H1 (cell line): ENCODE data around the gene MEX3C. TPM values are rescaled to one million over a fixed set of nuclear protein-coding genes. Genes with fewer than 3 reads are reported as not detected.

Source experiments
- CTCF ChIA-PET: fragments of 300-600 bp; sonication (Branson Sonifier 250); formaldehyde crosslinking; loops from one replicate; lab custom pipeline; 2021; ENCODE audit not compliant: partially characterized antibody; lab: Charles Lee
- POLR2A ChIA-PET: fragments of 300-600 bp; sonication (Branson Sonifier 250); formaldehyde crosslinking; loops from one replicate; lab custom pipeline; 2021; ENCODE audit warnings: inconsistent platforms; ENCODE audit not compliant: partially characterized antibody; lab: Charles Lee
- DNase-seq, 2 experiments: peaks; one replicate each; pipeline versions ENCODE4 v3.0.0 to v3.0.0-alpha.2; 2010 to 2022; ENCODE audit warnings: low spot score in 2 of 2, low read depth in 1 of 2, mixed read lengths in 1 of 2
- FAIRE-seq: peaks from 2 replicates; lab custom pipeline; 2011; peaks lifted over from hg19 to GRCh38; lab: Jason Lieb, UNC
- H2AFZ ChIP-seq: 2 replicates; pipeline ENCODE4 v1.8.1; 2012; ENCODE audit warnings: low read length, inconsistent platforms
- H2AK5ac ChIP-seq: 2 replicates; pipeline ENCODE4 v1.6.1; 2013; ENCODE audit warnings: low read depth, low read length
- H2BK120ac ChIP-seq: replicated peaks from 2 replicates; pipeline ENCODE3; 2013; ENCODE audit warnings: low read depth, low read length, inconsistent platforms
- H2BK12ac ChIP-seq: 2 replicates; pipeline ENCODE4 v1.6.1; 2013; ENCODE audit warnings: low read depth, low read length
- H2BK15ac ChIP-seq: 2 replicates; pipeline ENCODE4 v1.6.1; 2013; ENCODE audit warnings: low read length
- H2BK20ac ChIP-seq: 2 replicates; pipeline ENCODE4 v1.6.1; 2013; ENCODE audit warnings: low read length
- H2BK5ac ChIP-seq: 2 replicates; pipeline ENCODE4 v1.6.1; 2013; ENCODE audit warnings: low read depth, low read length
- H3K14ac ChIP-seq: 2 replicates; pipeline ENCODE4 v1.6.1; 2013; ENCODE audit warnings: inconsistent platforms; ENCODE audit not compliant: insufficient read length
- H3K18ac ChIP-seq: 2 replicates; pipeline ENCODE4 v1.6.1; 2013; ENCODE audit warnings: low read length; ENCODE audit errors: extremely low read depth
- H3K23ac ChIP-seq: 2 replicates; pipeline ENCODE4 v1.6.1; 2013; ENCODE audit warnings: inconsistent platforms; ENCODE audit not compliant: insufficient read length
- H3K23me2 ChIP-seq: 2 replicates; pipeline ENCODE4 v1.6.1; 2013; ENCODE audit warnings: low read depth, low read length
- H3K27ac ChIP-seq: 2 replicates; pipeline ENCODE4 v1.6.1; 2011; ENCODE audit warnings: low read depth, low read length, inconsistent platforms
- H3K27me3 ChIP-seq, 4 experiments: replicated peaks in 1 of 4; 1 replicate in 1 of 4; 2 replicates in 3 of 4; pipeline versions ENCODE4 v1.6.1 to v1.8.1; 2011 to 2013; ENCODE audit warnings: low read length in 3 of 4, mild to moderate bottlenecking in 3 of 4, inconsistent platforms in 2 of 4, mixed read lengths in 2 of 4, moderate library complexity in 1 of 4; ENCODE audit not compliant: control insufficient read depth in 3 of 4, insufficient read depth in 3 of 4; ENCODE audit errors: extremely low read depth in 1 of 4
- H3K36me3 ChIP-seq, 4 experiments: 2 replicates each; pipeline versions ENCODE4 v1.6.1 to v1.8.1; 2011 to 2013; ENCODE audit warnings: mild to moderate bottlenecking in 4 of 4, low read length in 3 of 4, moderate library complexity in 2 of 4, control low read depth in 1 of 4, inconsistent platforms in 1 of 4; ENCODE audit not compliant: insufficient read depth in 4 of 4, control insufficient read depth in 2 of 4
- H3K4ac ChIP-seq: replicated peaks from 2 replicates; pipeline ENCODE3; 2013; ENCODE audit warnings: low read length, low read depth, mixed read lengths, inconsistent platforms; ENCODE audit not compliant: insufficient read length
- H3K4me1 ChIP-seq, 4 experiments: replicated peaks in 1 of 4; 1 replicate in 1 of 4; 2 replicates in 3 of 4; pipeline versions ENCODE4 v1.6.1 to v1.8.1; 2011 to 2013; ENCODE audit warnings: low read length in 3 of 4, inconsistent platforms in 2 of 4, mixed read lengths in 1 of 4; ENCODE audit not compliant: insufficient read depth in 4 of 4, control insufficient read depth in 3 of 4
- H3K4me2 ChIP-seq, 2 experiments: 2 replicates each; pipeline versions ENCODE4 v1.6.1 to v1.8.1; 2011 to 2013; ENCODE audit warnings: low read depth in 2 of 2, low read length in 2 of 2, control low read depth in 1 of 2, inconsistent platforms in 1 of 2, mild to moderate bottlenecking in 1 of 2; ENCODE audit not compliant: insufficient read depth in 1 of 2
- H3K4me3 ChIP-seq, 4 experiments: fragments of 200-600, 300-600 bp in 1 of 4; sonication (generic), shearing (Covaris generic), sonication (Bioruptor Twin) in 1 of 4; 2 replicates each; pipeline versions ENCODE4 v1.5.1 to v1.8.1; 2011 to 2016; ENCODE audit warnings: low read length in 4 of 4, low read depth in 3 of 4, control low read depth in 2 of 4, inconsistent platforms in 2 of 4, mild to moderate bottlenecking in 2 of 4, mixed read lengths in 1 of 4, moderate library complexity in 1 of 4; ENCODE audit not compliant: insufficient read depth in 2 of 4; ENCODE audit errors: extremely low read depth in 1 of 4
- H3K56ac ChIP-seq: replicated peaks from 2 replicates; pipeline ENCODE3; 2013; ENCODE audit warnings: low read depth, mild to moderate bottlenecking, mixed read lengths, low read length, inconsistent platforms; ENCODE audit not compliant: insufficient read length
- H3K79me1 ChIP-seq: 2 replicates; pipeline ENCODE4 v1.6.1; 2013; ENCODE audit warnings: low read depth, low read length, control low read depth
- H3K79me2 ChIP-seq, 2 experiments: 2 replicates each; pipeline versions ENCODE4 v1.6.1 to v1.8.1; 2012 to 2013; ENCODE audit warnings: low read length in 2 of 2, mild to moderate bottlenecking in 2 of 2, inconsistent platforms in 1 of 2; ENCODE audit not compliant: insufficient read depth in 2 of 2, control insufficient read depth in 1 of 2
- H3K9ac ChIP-seq, 4 experiments: replicated peaks in 1 of 4; 1 replicate in 1 of 4; 2 replicates in 3 of 4; pipeline versions ENCODE4 v1.6.1 to v1.8.1; 2011 to 2013; ENCODE audit warnings: low read depth in 3 of 4, low read length in 3 of 4, control low read depth in 2 of 4, mild to moderate bottlenecking in 2 of 4, moderate library complexity in 2 of 4, inconsistent platforms in 1 of 4; ENCODE audit errors: extremely low read depth in 1 of 4
- H3K9me3 ChIP-seq, 2 experiments: 2 replicates each; pipeline versions ENCODE4 v1.6.1 to v1.8.1; 2012 to 2013; ENCODE audit warnings: mild to moderate bottlenecking in 2 of 2, moderate library complexity in 2 of 2, control low read depth in 1 of 2, inconsistent platforms in 1 of 2, low read depth in 1 of 2, low read length in 1 of 2, mixed read lengths in 1 of 2; ENCODE audit not compliant: insufficient read depth in 2 of 2
- H4K20me1 ChIP-seq, 2 experiments: replicated peaks in 1 of 2; 2 replicates each; pipeline versions ENCODE3 to v1.8.1; 2011 to 2013; ENCODE audit warnings: inconsistent platforms in 2 of 2, low read length in 2 of 2, mild to moderate bottlenecking in 1 of 2; ENCODE audit not compliant: insufficient read depth in 2 of 2, control insufficient read depth in 1 of 2
- H4K5ac ChIP-seq: 2 replicates; pipeline ENCODE4 v1.6.1; 2013; ENCODE audit warnings: low read length, low read depth, mixed read lengths, inconsistent platforms; ENCODE audit not compliant: insufficient read length
- H4K8ac ChIP-seq: 2 replicates; pipeline ENCODE4 v1.8.0; 2013; ENCODE audit warnings: mild to moderate bottlenecking, moderate library complexity, low read length, inconsistent platforms; ENCODE audit not compliant: insufficient read depth; ENCODE audit errors: extremely low read depth
- H4K91ac ChIP-seq: replicated peaks from 2 replicates; pipeline ENCODE3; 2013; ENCODE audit warnings: low read length, mixed read lengths, inconsistent platforms; ENCODE audit not compliant: insufficient read length
- BACH1 ChIP-seq: IDR thresholded peaks from 2 replicates; pipeline ENCODE4 v1.6.1; 2012; ENCODE audit warnings: low read length, improper control_type of control experiment
- BCL11A ChIP-seq, 2 experiments: IDR thresholded peaks; one replicate each; pipeline ENCODE4 v1.6.1; 2011; ENCODE audit warnings: low read depth in 2 of 2, low read length in 2 of 2, mild to moderate bottlenecking in 2 of 2
- CTBP2 ChIP-seq: IDR thresholded peaks from 2 replicates; pipeline ENCODE4 v1.7.0; 2011; ENCODE audit warnings: borderline replicate concordance, mild to moderate bottlenecking, moderate library complexity, mixed read lengths, low read length; ENCODE audit not compliant: insufficient read depth, insufficient read length
- EGR1 ChIP-seq: IDR thresholded peaks from 2 replicates; pipeline ENCODE4 v1.6.1; 2011; ENCODE audit warnings: low read depth, low read length, borderline replicate concordance
- NRF1 ChIP-seq: IDR thresholded peaks from 2 replicates; pipeline ENCODE4 v1.6.1; 2011; ENCODE audit warnings: mild to moderate bottlenecking, low read depth, low read length, improper control_type of control experiment
- POU5F1 ChIP-seq: IDR thresholded peaks from 2 replicates; pipeline ENCODE4 v1.6.1; 2011; ENCODE audit warnings: low read depth, mild to moderate bottlenecking, low read length, moderate library complexity
- RNF2 ChIP-seq: fragments of 200-900, 300-1000 bp; sonication (generic); IDR thresholded peaks from 2 replicates; pipeline ENCODE4 v1.7.1; 2016; ENCODE audit warnings: borderline replicate concordance, low read depth, mild to moderate bottlenecking, antibody characterized with exemption, low read length; ENCODE audit not compliant: poor library complexity, severe bottlenecking; ENCODE audit errors: missing control alignments
- SIRT6 ChIP-seq: IDR thresholded peaks from one replicate; pipeline ENCODE4 v1.7.1; 2012; ENCODE audit warnings: low read length, inconsistent platforms
- SP2 ChIP-seq: IDR thresholded peaks from 2 replicates; pipeline ENCODE4 v1.6.1; 2012; ENCODE audit warnings: mild to moderate bottlenecking, low read length, inconsistent platforms
- SRF ChIP-seq: IDR thresholded peaks from 2 replicates; pipeline ENCODE4 v1.6.1; 2011; ENCODE audit warnings: mild to moderate bottlenecking, low read depth, low read length, moderate library complexity
- TAF7 ChIP-seq: optimal IDR thresholded peaks from 2 replicates; pipeline ENCODE3; 2011; ENCODE audit warnings: low read depth, mild to moderate bottlenecking, inconsistent platforms, low read length, moderate library complexity, borderline replicate concordance
- WGBS, 2 experiments: shearing (Covaris generic) in 1 of 2; methylation state at CpG; one replicate each; pipeline versions ENCODE4 v1.1.6 to v1.1.7; 2013 to 2015; ENCODE audit warnings: low lambda C conversion rate in 2 of 2, mixed read lengths in 2 of 2, inconsistent platforms in 1 of 2, low coverage in 1 of 2, missing lambda C conversion rate in 1 of 2; ENCODE audit not compliant: insufficient replicate concordance in 2 of 2, insufficient coverage in 1 of 2, insufficient read length in 1 of 2; ENCODE audit errors: extremely low coverage in 1 of 2, missing lambda C conversion rate in 1 of 2; 5-methylcytosine and 5-hydroxymethylcytosine counted together
- polyA plus RNA-seq, 7 experiments: library from polyadenylated mRNA; depleted of rRNA in 3 of 7; stranded (reverse) in 5 of 7; unstranded in 2 of 7; fragments of >200 nt in 5 of 7; fragments of 200-250 nt in 2 of 7; gene quantifications; 1 replicate in 5 of 7; 2 replicates in 1 of 7; 4 replicates in 1 of 7; pipeline versions ENCODE4 v1.2.1 to v1.2.3, GENCODE V29; 2011 to 2013; ENCODE audit warnings: missing spikeins in 2 of 7, mixed read lengths in 2 of 7
- total RNA-seq: library from RNA; stranded (reverse); fragmentation: NEBNext Ultra II Directional; extraction: Animal tissue kit (Norgen Biotek cat#: 25700); gene quantifications from 2 replicates; pipeline ENCODE4 v1.2.1, GENCODE V29; 2021

The MEX3C gene
- total and polyA plus RNA-seq, 2 of the 8 experiments (the other 6 are each of a cell fraction or from before 2014, with no cell fraction given), result 48.2 to 103 TPM

DNA sequence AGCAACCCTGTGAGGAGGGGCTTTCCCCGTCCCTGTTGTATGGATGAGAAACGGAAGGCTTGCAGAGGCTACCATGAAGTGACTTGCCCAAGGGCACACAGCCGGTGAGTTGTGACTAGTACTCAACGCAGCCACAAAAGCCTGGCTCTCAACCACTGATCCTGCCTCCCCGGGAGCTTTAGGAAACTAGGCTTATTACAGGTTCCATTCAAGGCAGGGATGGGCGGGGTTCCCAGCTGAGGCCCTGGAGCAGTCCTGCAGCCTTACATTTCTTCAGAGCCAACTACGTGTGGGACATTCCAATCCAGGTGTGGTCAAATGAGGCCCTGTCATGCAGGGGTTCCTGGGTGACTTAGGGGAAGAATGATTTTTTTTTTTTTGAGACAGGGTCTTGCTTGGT lies 59.6 kb downstream of the MEX3C start:
- no peak overlapping the region for H3K9ac ChIP-seq

More for the DNA sequence above, 59.6 kb downstream of the MEX3C start:
- DNase-seq (no peak), FAIRE-seq (no peak)
- no peak overlapping the region for H3K56ac ChIP-seq
- no peak overlapping the region for H2BK5ac ChIP-seq
- H4K20me1 ChIP-seq, result no peaks in the 10 kb centered on the region
- no peak overlapping the region for H2AK5ac ChIP-seq
- no peak overlapping the region for H2BK20ac ChIP-seq
- no peak overlapping the region for H3K4me2 ChIP-seq
- H3K27ac ChIP-seq, result no peak overlapping the region
- no peak overlapping the region for H4K91ac ChIP-seq
- ChIA-PET CTCF (interaction anchor here (0.6 to 2.6 kb wide), 8 partner anchors 12 to 594 kb away, joined by 3 to 12 read pairs (median 6); no protein-coding TSS in a partner anchor), POLR2A (interaction anchor here (1.0 to 2.9 kb wide), 3 partner anchors 13 to 58 kb away, joined by 3 to 17 read pairs (median 6); partner anchors contain the start of gene MEX3C)
- no peaks in the 10 kb centered on the region for H3K79me1 ChIP-seq
- H3K27me3 ChIP-seq, result no peaks in the 10 kb centered on the region
- H3K79me2 ChIP-seq, result no peaks in the 10 kb centered on the region
- H4K8ac ChIP-seq, result no peak overlapping the region
- H3K9me3 ChIP-seq, result no peaks in the 10 kb centered on the region
- H3K4me3 ChIP-seq, result no peak overlapping the region
- 90% methylated on average over 7 of the region's 7 CpGs; no CpG with 5 or more reads in 1 of the 2 experiments for WGBS, 2 experiments
- peak overlapping the region; percentile 72 for H3K4ac ChIP-seq
- H3K23ac ChIP-seq, result no peak overlapping the region
- H4K5ac ChIP-seq, result no peak overlapping the region
- no peak overlapping the region for H2BK120ac ChIP-seq
- H3K4me1 ChIP-seq, result peaks cover 0 to 5% (median 0%) of the 10 kb centered on the region in 4 experiments; a peak in 1 of 7 replicates
- H3K14ac ChIP-seq, result no peak overlapping the region
- H2AFZ ChIP-seq, result no peak overlapping the region
- no peak overlapping the region for H2BK15ac ChIP-seq
- no peaks in the 10 kb centered on the region for H3K36me3 ChIP-seq
- no peak overlapping the region for H3K18ac ChIP-seq
- no peak for TF ChIP-seq POU5F1
- no peak for TF ChIP-seq SIRT6
- TF ChIP-seq NRF1, result no peak
- no peak for TF ChIP-seq BCL11A (IDR thresholded peaks at IDR 0.05; ENCODE audit: low read depth in 2 of 2, low read length in 2 of 2)
- no peak for TF ChIP-seq CTBP2
- TF ChIP-seq TAF7, result no peak
- no peak for TF ChIP-seq SRF
- TF ChIP-seq BACH1, result no peak
- TF ChIP-seq RNF2, result no peak
- TF ChIP-seq SP2, result no peak
- TF ChIP-seq EGR1, result no peak
- H2BK12ac ChIP-seq, result no peak overlapping the region
- H3K23me2 ChIP-seq, result no peaks in the 10 kb centered on the region
